Activated naive CD4-positive, alpha-beta T cell treated with anti-CD3 and anti-CD28 coated beads, Interleukin-2, amount 10 ng/mL, durations not matched to agents 7 days and 5 days (primary cell): ENCODE results near the gene PILRA.
"Not testable (repeated sequence)": the region's sequence is repeated elsewhere in the genome, so short reads cannot be mapped to it uniquely, and the experiment has no call there.

Experiments
- CTCF ChIA-PET: fragments of 350-600 bp; sonication (Branson Sonifier 250); formaldehyde crosslinking; loops from one replicate; lab custom pipeline; 2021; ENCODE audit warnings: antibody characterized with exemption; lab: Charles Lee
- DNase-seq: peaks from one replicate; pipeline ENCODE4 v3.0.0-alpha.2; 2020
- H3K27ac Mint-ChIP-seq: one replicate; pipeline ENCODE4 v1.8.0; 2021; ENCODE audit warnings: mild to moderate bottlenecking, moderate library complexity, mixed read lengths
- H3K27me3 Mint-ChIP-seq: one replicate; pipeline ENCODE4 v1.8.0; 2021; ENCODE audit warnings: mild to moderate bottlenecking, mixed read lengths
- H3K36me3 Mint-ChIP-seq: one replicate; pipeline ENCODE4 v1.8.0; 2021; ENCODE audit warnings: mixed read lengths
- H3K4me1 Mint-ChIP-seq: one replicate; pipeline ENCODE4 v1.8.0; 2021; ENCODE audit warnings: mixed read lengths
- H3K4me3 Mint-ChIP-seq: one replicate; pipeline ENCODE4 v1.8.0; 2021; ENCODE audit warnings: mild to moderate bottlenecking, moderate library complexity, mixed read lengths
- H3K9me3 Mint-ChIP-seq: one replicate; pipeline ENCODE4 v1.8.0; 2021; ENCODE audit warnings: mixed read lengths

The PILRA gene

DNA sequence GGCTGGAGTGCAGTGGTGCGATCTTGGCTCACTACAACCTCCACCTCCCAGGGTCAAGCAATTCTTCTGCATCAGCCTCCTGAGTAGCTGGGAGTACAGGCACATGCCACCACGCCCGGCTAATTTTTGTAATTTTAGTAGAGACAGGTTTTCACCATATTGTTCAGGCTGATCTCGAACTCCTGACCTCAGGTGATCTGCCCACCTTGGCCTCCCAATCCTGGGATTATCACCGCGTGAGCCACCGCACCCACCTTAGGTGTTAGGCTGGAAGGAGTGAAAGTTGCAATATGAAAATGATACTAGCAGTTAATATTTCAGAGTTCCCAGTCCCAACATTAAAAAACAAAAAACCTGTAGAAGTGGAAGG, 7.3 kb upstream of the PILRA start:
- H3K36me3 Mint-ChIP-seq = peaks cover 46% of the 10 kb centered on the region
- peak overlapping the region; percentile 74 for H3K27ac Mint-ChIP-seq
- DNase-seq, H3K9me3 Mint-ChIP-seq, H3K4me3 Mint-ChIP-seq, H3K27me3 Mint-ChIP-seq: not testable (repeated sequence)
- CTCF ChIA-PET = interaction anchor here (0.6 to 1.0 kb wide), 2 partner anchors 41 to 259 kb away, joined by 3 read pairs; no protein-coding TSS in a partner anchor
- peaks cover 33% of the 10 kb centered on the region for H3K4me1 Mint-ChIP-seq

DNA sequence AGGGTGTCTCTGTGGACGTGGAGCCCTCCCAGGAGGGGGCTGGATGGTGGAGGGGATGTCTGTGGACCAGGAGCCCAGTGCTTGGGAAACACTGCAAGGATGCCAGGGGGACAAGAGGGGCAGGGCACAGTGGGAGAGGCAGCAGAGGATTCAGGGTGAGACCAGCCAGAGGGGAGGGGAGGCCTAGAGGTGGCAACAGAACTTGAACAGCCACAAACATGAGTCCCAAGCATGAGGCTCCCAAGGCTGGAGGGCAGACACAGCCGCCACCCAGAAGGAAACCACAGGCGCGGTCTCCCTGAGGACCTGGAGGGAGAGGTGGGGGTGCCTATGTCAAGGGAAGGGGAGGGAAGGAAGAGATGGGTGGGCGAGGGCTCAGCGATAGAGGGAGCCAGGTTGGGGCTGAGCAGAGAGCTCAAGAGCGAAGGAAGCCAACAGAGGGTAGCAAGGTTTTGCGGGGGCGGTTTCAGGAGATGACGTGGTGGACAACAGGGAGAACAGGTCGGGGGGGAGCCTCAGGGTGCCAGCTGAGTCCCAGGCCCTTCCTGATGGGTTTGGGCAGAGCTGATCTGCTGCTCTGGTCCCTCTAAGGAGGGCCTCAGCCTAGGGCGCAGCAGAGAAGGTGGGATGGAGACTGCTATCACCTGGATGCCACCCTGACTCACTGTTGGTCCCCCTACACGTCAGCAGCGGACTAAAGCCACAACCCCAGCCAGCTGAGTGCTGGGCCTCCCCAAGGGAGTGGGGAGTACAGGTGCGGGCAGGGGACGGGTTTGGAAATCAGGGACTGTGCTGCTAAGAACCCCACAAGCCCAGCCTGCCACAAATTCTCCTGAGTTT, 6.7 kb upstream of the PILRA start:
- CTCF ChIA-PET = no interaction called here
- Mint-ChIP-seq H3K36me3 (peaks cover 40% of the 10 kb centered on the region), H3K4me1 (peaks cover 33% of the 10 kb centered on the region), H3K4me3 (peak overlapping the region; percentile 13), H3K9me3 (no peaks in the 10 kb centered on the region), H3K27me3 (no peaks in the 10 kb centered on the region), H3K27ac (peak overlapping the region; percentile 42)
- DNase-seq = no peak

DNA sequence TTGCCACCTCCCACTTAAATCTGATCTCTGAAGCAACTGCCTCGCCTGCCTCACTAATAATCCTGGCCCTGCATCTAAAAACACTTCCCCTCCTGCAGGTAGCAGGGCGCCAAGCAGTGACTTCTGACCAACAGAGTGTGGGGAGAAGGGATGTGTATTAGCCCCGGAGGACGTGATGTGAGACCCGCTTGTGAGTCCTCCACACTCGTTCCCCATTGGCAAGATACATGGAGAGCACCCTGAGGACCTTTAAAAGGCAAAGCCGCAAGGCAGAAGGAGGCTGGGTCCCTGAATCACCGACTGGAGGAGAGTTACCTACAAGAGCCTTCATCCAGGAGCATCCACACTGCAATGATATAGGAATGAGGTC, 6.1 kb upstream of the PILRA start:
- no peak overlapping the region for H3K4me3 Mint-ChIP-seq
- CTCF ChIA-PET = no interaction called here
- H3K4me1 Mint-ChIP-seq = peaks cover 35% of the 10 kb centered on the region
- peak overlapping the region; percentile 9 for H3K27ac Mint-ChIP-seq
- H3K9me3 Mint-ChIP-seq = no peaks in the 10 kb centered on the region
- H3K36me3 Mint-ChIP-seq = peaks cover 34% of the 10 kb centered on the region
- DNase-seq = no peak
- no peaks in the 10 kb centered on the region for H3K27me3 Mint-ChIP-seq

GRCh38 chr7:100367676-100368613, 5.3 kb upstream of the PILRA start:
- H3K27ac Mint-ChIP-seq = no peak overlapping the region
- peaks cover 38% of the 10 kb centered on the region for H3K4me1 Mint-ChIP-seq
- DNase-seq = no peak
- no peak overlapping the region for H3K4me3 Mint-ChIP-seq
- CTCF ChIA-PET = interaction anchor here (0.6 to 1.2 kb wide), 2 partner anchors 85 to 88 kb away, joined by 3 read pairs; no protein-coding TSS in a partner anchor
- no peaks in the 10 kb centered on the region for H3K27me3 Mint-ChIP-seq
- peaks cover 29% of the 10 kb centered on the region for H3K36me3 Mint-ChIP-seq
- no peaks in the 10 kb centered on the region for H3K9me3 Mint-ChIP-seq

GRCh38 chr7:100369105-100369504, 4.2 kb upstream of the PILRA start:
- peaks cover 37% of the 10 kb centered on the region for H3K4me1 Mint-ChIP-seq
- peaks cover 22% of the 10 kb centered on the region for H3K36me3 Mint-ChIP-seq
- CTCF ChIA-PET = interaction anchor here (0.9 to 1.2 kb wide), 3 partner anchors 28 to 88 kb away, joined by 3 to 4 read pairs (median 3); no protein-coding TSS in a partner anchor
- no peak overlapping the region for H3K4me3 Mint-ChIP-seq
- DNase-seq = no peak
- H3K9me3 Mint-ChIP-seq = no peaks in the 10 kb centered on the region
- H3K27ac Mint-ChIP-seq = no peak overlapping the region
- H3K27me3 Mint-ChIP-seq = no peaks in the 10 kb centered on the region

DNA sequence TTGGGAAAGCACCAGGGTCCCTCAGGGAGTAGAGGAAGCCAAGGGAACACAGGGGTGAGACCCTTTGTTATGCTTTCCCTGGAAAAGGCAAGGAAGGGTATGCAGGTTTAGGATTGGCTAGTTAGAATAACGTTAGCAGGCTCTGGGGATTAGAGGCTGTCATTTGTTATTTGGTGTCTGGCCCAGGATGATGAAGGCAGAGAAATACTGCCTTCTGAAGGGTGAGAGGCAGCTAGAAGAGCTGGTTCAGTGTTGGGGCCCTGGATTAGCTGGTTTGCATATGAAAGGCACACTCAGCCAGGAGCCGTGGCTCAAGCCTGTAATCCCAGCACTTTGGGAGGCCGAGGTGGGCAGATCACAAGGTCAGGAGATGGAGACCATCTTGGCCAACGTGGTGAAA, 3.0 kb upstream of the PILRA start:
- DNase-seq = no peak
- Mint-ChIP-seq H3K9me3 (no peaks in the 10 kb centered on the region), H3K27me3 (no peaks in the 10 kb centered on the region), H3K4me1 (peaks cover 34% of the 10 kb centered on the region), H3K27ac (no peak overlapping the region), H3K4me3 (no peak overlapping the region), H3K36me3 (peaks cover 13% of the 10 kb centered on the region)
- CTCF ChIA-PET = no interaction called here

DNA sequence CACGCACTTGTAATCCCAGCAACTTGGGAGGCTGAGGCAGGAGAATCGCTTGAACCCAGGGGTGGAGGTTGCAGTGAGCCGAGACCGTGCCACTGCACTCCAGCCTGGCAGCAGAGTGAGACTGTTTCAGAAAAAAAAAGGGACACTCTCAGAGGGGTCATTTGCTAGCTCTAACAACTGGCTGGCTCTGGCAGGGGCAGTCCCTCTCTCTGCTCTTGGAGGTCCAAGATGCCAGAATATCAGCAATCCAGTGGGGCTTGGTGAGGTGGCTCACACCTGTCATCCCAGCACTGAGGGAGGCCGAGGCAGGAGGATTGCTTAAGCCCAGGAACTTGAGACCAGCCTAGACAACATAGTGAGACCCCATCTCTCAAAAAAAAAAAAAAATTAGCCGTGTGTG, 2.5 kb upstream of the PILRA start:
- CTCF ChIA-PET = no interaction called here
- H3K27ac Mint-ChIP-seq = no peak overlapping the region

GRCh38 chr7:100371561-100372171, 1.6 kb upstream of the PILRA start:
- Mint-ChIP-seq H3K9me3 (no peaks in the 10 kb centered on the region), H3K27ac (peak overlapping the region; percentile 7), H3K4me3 (no peak overlapping the region), H3K4me1 (peaks cover 21% of the 10 kb centered on the region), H3K27me3 (no peaks in the 10 kb centered on the region), H3K36me3 (peaks cover 6% of the 10 kb centered on the region)
- CTCF ChIA-PET = interaction anchor here (1.4 kb wide), 1 partner anchor 24 kb away, joined by 3 read pairs; no protein-coding TSS in a partner anchor
- no peak for DNase-seq

More for the DNA sequence above, 2.5 kb upstream of the PILRA start:
- Mint-ChIP-seq H3K4me1 (peaks cover 30% of the 10 kb centered on the region), H3K4me3 (no peak overlapping the region), H3K27me3 (no peaks in the 10 kb centered on the region), H3K9me3 (no peaks in the 10 kb centered on the region), H3K36me3 (peaks cover 10% of the 10 kb centered on the region)
- no peak for DNase-seq

- H3K4me1 Mint-ChIP-seq = peaks cover 17% of the 10 kb centered on the region
- CTCF ChIA-PET = interaction anchor here (1.4 kb wide), 1 partner anchor 24 kb away, joined by 3 read pairs; no protein-coding TSS in a partner anchor
- no peak for DNase-seq
- H3K27me3 Mint-ChIP-seq = no peaks in the 10 kb centered on the region
- peaks cover 4% of the 10 kb centered on the region for H3K36me3 Mint-ChIP-seq
- H3K27ac Mint-ChIP-seq = peak overlapping the region; percentile 68
- H3K9me3 Mint-ChIP-seq = no peaks in the 10 kb centered on the region
- H3K4me3 Mint-ChIP-seq = no peak overlapping the region
Observed at GRCh38 chr7:100372256-100372655, 1.0 kb upstream of the PILRA start.

GRCh38 chr7:100372694-100373093, 593 bp upstream of the PILRA start:
- peaks cover 15% of the 10 kb centered on the region for H3K4me1 Mint-ChIP-seq
- no peak overlapping the region for H3K4me3 Mint-ChIP-seq
- no peaks in the 10 kb centered on the region for H3K9me3 Mint-ChIP-seq
- no peaks in the 10 kb centered on the region for H3K27me3 Mint-ChIP-seq
- DNase-seq = no peak
- peaks cover under 1% of the 10 kb centered on the region for H3K36me3 Mint-ChIP-seq
- CTCF ChIA-PET = interaction anchor here (1.4 kb wide), 1 partner anchor 23 kb away, joined by 3 read pairs; no protein-coding TSS in a partner anchor
- no peak overlapping the region for H3K27ac Mint-ChIP-seq

GRCh38 chr7:100373870-100374598, 747 bp downstream of the PILRA start:
- not testable (repeated sequence) for H3K9me3 Mint-ChIP-seq, H3K36me3 Mint-ChIP-seq, DNase-seq, H3K27me3 Mint-ChIP-seq, H3K27ac Mint-ChIP-seq, H3K4me3 Mint-ChIP-seq
- CTCF ChIA-PET = interaction anchor here (0.6 to 1.1 kb wide), 2 partner anchors 34 to 298 kb away, joined by 3 to 4 read pairs; no protein-coding TSS in a partner anchor
- peaks cover 15% of the 10 kb centered on the region for H3K4me1 Mint-ChIP-seq

DNA sequence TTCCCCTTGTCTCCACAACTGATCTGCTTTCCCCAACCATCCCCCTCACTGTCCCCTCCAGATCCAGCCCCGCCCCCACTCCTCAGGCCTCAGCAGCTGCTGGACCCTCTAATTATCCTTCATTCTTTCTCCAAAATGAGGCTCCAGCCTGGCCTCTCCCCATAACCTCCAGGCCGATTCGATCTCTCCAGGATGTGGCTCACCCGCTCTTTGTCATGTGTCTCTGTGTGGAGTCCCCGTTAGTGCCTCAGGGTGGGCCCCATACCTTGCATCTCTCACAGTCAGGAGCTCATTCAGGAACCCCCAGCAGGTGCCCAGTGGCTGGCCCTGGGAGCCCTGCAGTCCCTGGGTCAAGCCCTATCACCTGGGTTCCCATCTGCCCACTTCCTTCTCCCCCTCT, 1.3 kb downstream of the PILRA start:
- Mint-ChIP-seq H3K9me3 (no peaks in the 10 kb centered on the region), H3K36me3 (no peaks in the 10 kb centered on the region), H3K27me3 (no peaks in the 10 kb centered on the region), H3K4me3 (no peak overlapping the region), H3K27ac (peak overlapping the region; percentile 58), H3K4me1 (peaks cover 15% of the 10 kb centered on the region)
- no peak for DNase-seq
- CTCF ChIA-PET = interaction anchor here (0.6 to 1.1 kb wide), 2 partner anchors 33 to 299 kb away, joined by 3 to 4 read pairs; no protein-coding TSS in a partner anchor

DNA sequence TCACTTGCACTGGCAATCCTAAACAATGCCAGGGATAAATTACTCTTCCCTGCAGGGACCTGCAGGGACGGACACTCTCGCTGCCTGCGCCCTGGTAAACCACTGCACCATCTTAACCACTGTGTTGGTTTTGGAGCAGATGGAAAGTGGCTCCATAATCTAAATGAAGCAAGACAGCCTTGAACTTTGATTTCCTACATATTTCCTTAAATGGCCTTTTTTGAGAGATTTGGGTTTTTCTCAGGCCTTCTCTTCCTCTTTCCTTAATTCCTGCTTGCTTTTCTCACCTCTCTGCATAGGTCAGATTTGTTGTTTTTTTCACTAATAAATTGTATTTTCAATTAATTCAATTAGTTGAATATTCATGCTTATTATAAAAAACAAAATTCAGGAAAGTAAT, 2.8 kb downstream of the PILRA start:
- H3K36me3 Mint-ChIP-seq = no peaks in the 10 kb centered on the region
- peaks cover 12% of the 10 kb centered on the region for H3K4me1 Mint-ChIP-seq
- H3K27ac Mint-ChIP-seq = no peak overlapping the region
- no peak for DNase-seq
- H3K27me3 Mint-ChIP-seq = no peaks in the 10 kb centered on the region
- CTCF ChIA-PET = no interaction called here
- no peak overlapping the region for H3K4me3 Mint-ChIP-seq
- no peaks in the 10 kb centered on the region for H3K9me3 Mint-ChIP-seq
